HepG2 (cell line): ENCODE results near the gene AXIN1. TPM values are rescaled to one million over a fixed set of nuclear protein-coding genes. Genes with fewer than 3 reads are reported as not detected.

ENCODE experiments used
- ATAC-seq: fragments of 200-7000 bp; cut with Tn5 transposase; 3 replicates; pipeline ENCODE4 v1.9.1; 2020; ENCODE audit warnings: mild to moderate bottlenecking, moderate library complexity
- BruUV-seq: library from RNA; stranded (reverse); fragments of 400-500 nt; replicated peaks from 2 replicates; lab custom pipeline; 2021; lab: Mats Ljungman, UMichigan
- CTCF ChIA-PET: fragments of 300-600 bp; formaldehyde crosslinking; extraction: SDS; loops from one replicate; lab custom pipeline; 2021; ENCODE audit warnings: low total read pairs, inconsistent platforms, low intra/inter-chr PET ratio; lab: Yijun Ruan, JAX
- POLR2A ChIA-PET: fragments of 350-600 bp; sonication (Branson Sonifier 250); formaldehyde crosslinking; loops from one replicate; lab custom pipeline; 2020; ENCODE audit warnings: antibody characterized with exemption, inconsistent platforms; lab: Yijun Ruan, JAX
- DNase-seq: peaks from one replicate; pipeline ENCODE4 v3.0.0-alpha.2; 2015; ENCODE audit warnings: low spot score
- FAIRE-seq: peaks from 3 replicates; lab custom pipeline; 2011; peaks lifted over from hg19 to GRCh38; lab: Jason Lieb, UNC
- H2AFZ ChIP-seq: one replicate; pipeline ENCODE4 v1.6.1; 2011; ENCODE audit warnings: low read length, inconsistent platforms
- H3K27ac ChIP-seq: fragments of 300-600 bp; 3 replicates; pipeline ENCODE4 v1.8.0; 2011; ENCODE audit warnings: mixed run types, mild to moderate bottlenecking, mixed read lengths, low read length, inconsistent platforms; ENCODE audit not compliant: insufficient read depth; ENCODE audit errors: extremely low read length
- H3K27me3 ChIP-seq, 2 experiments: fragments of 200-600 bp in 1 of 2; 2 replicates in 1 of 2; 3 replicates in 1 of 2; pipeline versions ENCODE4 v1.6.0 to v1.8.0; 2011; ENCODE audit warnings: low read length in 2 of 2, mild to moderate bottlenecking in 2 of 2, moderate library complexity in 2 of 2, inconsistent platforms in 1 of 2; ENCODE audit not compliant: insufficient read depth in 2 of 2, control insufficient read depth in 1 of 2
- H3K36me3 ChIP-seq, 2 experiments: fragments of 200-600 bp in 1 of 2; replicated peaks in 1 of 2; 2 replicates in 1 of 2; 3 replicates in 1 of 2; pipeline versions ENCODE4 v1.5.1 to v1.8.0; 2011; ENCODE audit warnings: low read length in 2 of 2, inconsistent platforms in 1 of 2; ENCODE audit not compliant: insufficient read depth in 2 of 2, control insufficient read depth in 1 of 2
- H3K4me1 ChIP-seq: 2 replicates; pipeline ENCODE4 v1.5.1; 2012; ENCODE audit warnings: low read length, inconsistent platforms; ENCODE audit not compliant: insufficient read depth
- H3K4me2 ChIP-seq: 2 replicates; pipeline ENCODE4 v1.6.0; 2011; ENCODE audit warnings: low read depth, low read length, inconsistent platforms
- H3K4me3 ChIP-seq, 3 experiments: fragments of 200-600 bp in 1 of 3; sonication (generic), shearing (Covaris generic) in 1 of 3; replicated peaks in 1 of 3; 2 replicates each; pipeline ENCODE4 v1.5.1; 2011 to 2016; ENCODE audit warnings: low read length in 3 of 3, inconsistent platforms in 2 of 3, low read depth in 2 of 3, mild to moderate bottlenecking in 2 of 3, control low read depth in 1 of 3, mixed read lengths in 1 of 3; ENCODE audit not compliant: insufficient read depth in 1 of 3
- H3K79me2 ChIP-seq: one replicate; pipeline ENCODE4 v1.6.1; 2011; ENCODE audit warnings: low read length, inconsistent platforms; ENCODE audit not compliant: insufficient read depth
- H3K9ac ChIP-seq: 2 replicates; pipeline ENCODE4 v1.6.0; 2011; ENCODE audit warnings: mild to moderate bottlenecking, low read depth, low read length, inconsistent platforms; ENCODE audit not compliant: insufficient read depth
- H3K9me3 ChIP-seq: 2 replicates; pipeline ENCODE4 v1.5.1; 2012; ENCODE audit warnings: mild to moderate bottlenecking, low read length
- H4K20me1 ChIP-seq: 2 replicates; pipeline ENCODE4 v1.6.0; 2011; ENCODE audit warnings: inconsistent platforms, mild to moderate bottlenecking, low read length, moderate library complexity; ENCODE audit not compliant: insufficient read depth
- NFYB ChIP-seq: sonication (generic); formaldehyde crosslinking; IDR thresholded peaks from 2 replicates; pipeline ENCODE4 v1.4.0; 2020; ENCODE audit warnings: missing genetic modification reagents
- REPIN1 ChIP-seq: sonication (generic); formaldehyde crosslinking; IDR thresholded peaks from 2 replicates; pipeline ENCODE4 v1.8.0; 2022; ENCODE audit warnings: missing genetic modification reagents, low read depth, mild to moderate bottlenecking, borderline replicate concordance
- ZBTB34 ChIP-seq: sonication (generic); formaldehyde crosslinking; IDR thresholded peaks from 2 replicates; pipeline ENCODE4 v1.8.0; 2022; ENCODE audit warnings: mild to moderate bottlenecking, missing genetic modification reagents
- ZFP37 ChIP-seq: sonication (generic); formaldehyde crosslinking; IDR thresholded peaks from 2 replicates; pipeline ENCODE4 v1.4.0; 2020; ENCODE audit warnings: missing genetic modification reagents, borderline replicate concordance
- ZNF562 ChIP-seq: sonication (generic); formaldehyde crosslinking; IDR thresholded peaks from 2 replicates; pipeline ENCODE4 v1.8.0; 2022; ENCODE audit warnings: missing genetic modification reagents, borderline replicate concordance
- ZNF615 ChIP-seq: sonication (generic); formaldehyde crosslinking; IDR thresholded peaks from 2 replicates; pipeline ENCODE4 v1.5.0; 2020; ENCODE audit warnings: mild to moderate bottlenecking, missing genetic modification reagents, borderline replicate concordance
- WGBS: methylation state at CpG from one replicate; pipeline ENCODE4 v1.1.6; 2017; ENCODE audit warnings: low lambda C conversion rate; 5-methylcytosine and 5-hydroxymethylcytosine counted together
- in situ Hi-C: cut with HindIII; loops from 2 replicates; pipeline ENCODE4 v1.10.0; 2017; ENCODE audit warnings: low pct_unique_long_range_greater_than_20kb; ENCODE audit not compliant: extremely low pct_ligation_motif_present
- intact Hi-C: fragments of 100-400 bp; cut with micrococcal nuclease; formaldehyde crosslinking; loops from one replicate; pipeline ENCODE4 v1.10.0; 2022; ENCODE audit not compliant: unreplicated experiment
- polyA plus RNA-seq, 8 experiments: library from polyadenylated mRNA; depleted of rRNA in 3 of 8; stranded (reverse) in 7 of 8; unstranded in 1 of 8; fragments of >200 nt; fragmentation: Illumina TruSeq in 4 of 8; extraction: Trizol in 4 of 8; gene quantifications; 2 replicates each; pipeline versions ENCODE4 v1.2.1 to v1.2.3, GENCODE V29; 2011 to 2016; ENCODE audit warnings: low read depth in 4 of 8, missing spikeins in 1 of 8, mixed read lengths in 1 of 8; ENCODE audit not compliant: insufficient read depth in 1 of 8
- total RNA-seq, 5 experiments: library from RNA; depleted of rRNA; stranded (reverse); fragments of >200 nt; fragmentation: Illumina TruSeq; extraction: Trizol; gene quantifications; 2 replicates each; pipeline ENCODE4 v1.2.3, GENCODE V29; 2016; ENCODE audit warnings: low read depth in 1 of 5
- TF ChIP-seq, protein P1 (sequence below): sonication (generic); formaldehyde crosslinking; IDR thresholded peaks from 2 replicates; pipeline ENCODE4 v1.8.1; 2023; ENCODE audit warnings: mild to moderate bottlenecking, inconsistent platforms, moderate library complexity, missing genetic modification reagents, borderline replicate concordance
- TF ChIP-seq, protein P2 (sequence below): sonication (generic); formaldehyde crosslinking; IDR thresholded peaks from 2 replicates; pipeline ENCODE4 v1.4.0; 2020; ENCODE audit warnings: missing genetic modification reagents, borderline replicate concordance

AXIN1 gene
- total and polyA plus RNA-seq, 2 of the 13 experiments (the other 11 are each of a cell fraction or from before 2014, with no cell fraction given) = 24.0 to 26.0 TPM

- no peak for ATAC-seq
Observed at GRCh38 chr16:261031-261691, 91.4 kb downstream of the AXIN1 start.

More at GRCh38 chr16:261031-261691, 91.4 kb downstream of the AXIN1 start:
- Histone ChIP-seq H3K9me3 (no peaks in the 10 kb centered on the region), H3K9ac (no peak overlapping the region), H3K4me1 (no peaks in the 10 kb centered on the region), H3K27me3 (no peaks in the 10 kb centered on the region), H2AFZ (no peak overlapping the region), H3K27ac (no peak overlapping the region), H3K4me3 (no peak overlapping the region), H4K20me1 (no peaks in the 10 kb centered on the region), H3K4me2 (no peak overlapping the region), H3K36me3 (peaks cover 14 to 25% of the 10 kb centered on the region in 2 experiments; a peak in 4 of 5 replicates), H3K79me2 (no peaks in the 10 kb centered on the region)
- no TSS peak for BruUV-seq
- CTCF ChIA-PET = no interaction called here
- in situ Hi-C loops = no loop called here
- WGBS = 93% methylated on average over 15 of the region's 28 CpGs
- DNase-seq (no peak), FAIRE-seq (no peak)
- no peak for TF ChIP-seq ZBTB34 (CRISPR knock-in tag)
- TF ChIP-seq, protein P1, sequence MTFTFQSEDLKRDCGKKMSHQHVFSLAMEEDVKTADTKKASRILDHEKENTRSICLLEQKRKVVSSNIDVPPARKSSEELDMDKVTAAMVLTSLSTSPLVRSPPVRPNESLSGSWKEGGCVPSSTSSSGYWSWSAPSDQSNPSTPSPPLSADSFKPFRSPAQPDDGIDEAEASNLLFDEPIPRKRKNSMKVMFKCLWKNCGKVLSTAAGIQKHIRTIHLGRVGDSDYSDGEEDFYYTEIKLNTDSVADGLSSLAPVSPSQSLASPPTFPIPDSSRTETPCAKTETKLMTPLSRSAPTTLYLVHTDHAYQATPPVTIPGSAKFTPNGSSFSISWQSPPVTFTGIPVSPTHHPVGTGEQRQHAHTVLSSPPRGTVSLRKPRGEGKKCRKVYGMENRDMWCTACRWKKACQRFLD = no peak
- TF ChIP-seq ZNF615 = no peak
- TF ChIP-seq, protein P2, sequence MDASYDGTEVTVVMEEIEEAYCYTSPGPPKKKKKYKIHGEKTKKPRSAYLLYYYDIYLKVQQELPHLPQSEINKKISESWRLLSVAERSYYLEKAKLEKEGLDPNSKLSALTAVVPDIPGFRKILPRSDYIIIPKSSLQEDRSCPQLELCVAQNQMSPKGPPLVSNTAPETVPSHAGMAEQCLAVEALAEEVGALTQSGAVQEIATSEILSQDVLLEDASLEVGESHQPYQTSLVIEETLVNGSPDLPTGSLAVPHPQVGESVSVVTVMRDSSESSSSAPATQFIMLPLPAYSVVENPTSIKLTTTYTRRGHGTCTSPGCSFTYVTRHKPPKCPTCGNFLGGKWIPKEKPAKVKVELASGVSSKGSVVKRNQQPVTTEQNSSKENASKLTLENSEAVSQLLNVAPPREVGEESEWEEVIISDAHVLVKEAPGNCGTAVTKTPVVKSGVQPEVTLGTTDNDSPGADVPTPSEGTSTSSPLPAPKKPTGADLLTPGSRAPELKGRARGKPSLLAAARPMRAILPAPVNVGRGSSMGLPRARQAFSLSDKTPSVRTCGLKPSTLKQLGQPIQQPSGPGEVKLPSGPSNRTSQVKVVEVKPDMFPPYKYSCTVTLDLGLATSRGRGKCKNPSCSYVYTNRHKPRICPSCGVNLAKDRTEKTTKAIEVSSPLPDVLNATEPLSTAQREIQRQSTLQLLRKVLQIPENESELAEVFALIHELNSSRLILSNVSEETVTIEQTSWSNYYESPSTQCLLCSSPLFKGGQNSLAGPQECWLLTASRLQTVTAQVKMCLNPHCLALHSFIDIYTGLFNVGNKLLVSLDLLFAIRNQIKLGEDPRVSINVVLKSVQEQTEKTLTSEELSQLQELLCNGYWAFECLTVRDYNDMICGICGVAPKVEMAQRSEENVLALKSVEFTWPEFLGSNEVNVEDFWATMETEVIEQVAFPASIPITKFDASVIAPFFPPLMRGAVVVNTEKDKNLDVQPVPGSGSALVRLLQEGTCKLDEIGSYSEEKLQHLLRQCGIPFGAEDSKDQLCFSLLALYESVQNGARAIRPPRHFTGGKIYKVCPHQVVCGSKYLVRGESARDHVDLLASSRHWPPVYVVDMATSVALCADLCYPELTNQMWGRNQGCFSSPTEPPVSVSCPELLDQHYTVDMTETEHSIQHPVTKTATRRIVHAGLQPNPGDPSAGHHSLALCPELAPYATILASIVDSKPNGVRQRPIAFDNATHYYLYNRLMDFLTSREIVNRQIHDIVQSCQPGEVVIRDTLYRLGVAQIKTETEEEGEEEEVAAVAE = no peak
- TF ChIP-seq REPIN1 (CRISPR knock-in tag) = no peak
- TF ChIP-seq ZFP37 (CRISPR knock-in tag) = no peak
- TF ChIP-seq NFYB = no peak
- TF ChIP-seq ZNF562 (CRISPR knock-in tag) = no peak
- intact Hi-C loops = no loop called here
- POLR2A ChIA-PET = no interaction called here
